Osteoblast (primary cell): ENCODE data around the gene MARVELD1. TPM values are rescaled to one million over a fixed set of nuclear protein-coding genes. Genes with fewer than 3 reads are reported as not detected.
A peak's percentile ranks its signal among the peaks of the same experiment; 100 is the strongest.

Experiments used
- DNase-seq: peaks from one replicate; pipeline ENCODE4 v3.0.0; 2011; ENCODE audit warnings: low spot score, mixed read lengths; ENCODE audit not compliant: insufficient read length; ENCODE audit errors: missing footprints
- H2AFZ ChIP-seq: 2 replicates; pipeline ENCODE4 v1.6.0; 2011; ENCODE audit warnings: mild to moderate bottlenecking, low read length
- H3K27ac ChIP-seq: 2 replicates; pipeline ENCODE4 v1.5.1; 2011; ENCODE audit warnings: mild to moderate bottlenecking, low read depth, low read length, moderate library complexity
- H3K27me3 ChIP-seq: 2 replicates; pipeline ENCODE4 v1.6.0; 2012; ENCODE audit warnings: mild to moderate bottlenecking, control low read depth, inconsistent platforms, low read length, moderate library complexity; ENCODE audit not compliant: insufficient read depth
- H3K36me3 ChIP-seq: 2 replicates; pipeline ENCODE4 v1.5.1; 2011; ENCODE audit warnings: mild to moderate bottlenecking, low read length, control low read depth, moderate library complexity; ENCODE audit not compliant: insufficient read depth
- H3K4me1 ChIP-seq: 2 replicates; pipeline ENCODE4 v1.5.1; 2011; ENCODE audit warnings: mild to moderate bottlenecking, low read length, control low read depth, moderate library complexity; ENCODE audit not compliant: insufficient read depth
- H3K4me2 ChIP-seq: 2 replicates; pipeline ENCODE4 v1.6.0; 2011; ENCODE audit warnings: mild to moderate bottlenecking, low read length; ENCODE audit not compliant: insufficient read depth
- H3K4me3 ChIP-seq: fragments of 200-600 bp; sonication (generic); 3 replicates; pipeline ENCODE4 v1.5.1; 2012; ENCODE audit warnings: mild to moderate bottlenecking, low read length, inconsistent platforms; ENCODE audit not compliant: insufficient read depth
- H3K79me2 ChIP-seq: 2 replicates; pipeline ENCODE4 v1.6.0; 2012; ENCODE audit warnings: mild to moderate bottlenecking, low read length, control low read depth, inconsistent platforms; ENCODE audit not compliant: insufficient read depth
- H3K9me3 ChIP-seq: 2 replicates; pipeline ENCODE4 v1.5.1; 2011; ENCODE audit warnings: low read depth, low read length, control low read depth
- H4K20me1 ChIP-seq: 2 replicates; pipeline ENCODE4 v1.6.0; 2012; ENCODE audit warnings: mild to moderate bottlenecking, low read length, control low read depth; ENCODE audit not compliant: insufficient read depth
- total RNA-seq: library from RNA; depleted of rRNA; stranded (reverse); fragments of >200 nt; gene quantifications from 2 replicates; pipeline ENCODE4 v1.2.3, GENCODE V29; 2012
- TF ChIP-seq, protein P1 (sequence below): IDR thresholded peaks from 2 replicates; pipeline ENCODE4 v1.5.1; 2011; ENCODE audit warnings: mild to moderate bottlenecking, low read depth, low read length, moderate library complexity; ENCODE audit errors: extremely low read depth

The MARVELD1 gene
- total RNA-seq, 1 donor, result 57.5 TPM

DNA sequence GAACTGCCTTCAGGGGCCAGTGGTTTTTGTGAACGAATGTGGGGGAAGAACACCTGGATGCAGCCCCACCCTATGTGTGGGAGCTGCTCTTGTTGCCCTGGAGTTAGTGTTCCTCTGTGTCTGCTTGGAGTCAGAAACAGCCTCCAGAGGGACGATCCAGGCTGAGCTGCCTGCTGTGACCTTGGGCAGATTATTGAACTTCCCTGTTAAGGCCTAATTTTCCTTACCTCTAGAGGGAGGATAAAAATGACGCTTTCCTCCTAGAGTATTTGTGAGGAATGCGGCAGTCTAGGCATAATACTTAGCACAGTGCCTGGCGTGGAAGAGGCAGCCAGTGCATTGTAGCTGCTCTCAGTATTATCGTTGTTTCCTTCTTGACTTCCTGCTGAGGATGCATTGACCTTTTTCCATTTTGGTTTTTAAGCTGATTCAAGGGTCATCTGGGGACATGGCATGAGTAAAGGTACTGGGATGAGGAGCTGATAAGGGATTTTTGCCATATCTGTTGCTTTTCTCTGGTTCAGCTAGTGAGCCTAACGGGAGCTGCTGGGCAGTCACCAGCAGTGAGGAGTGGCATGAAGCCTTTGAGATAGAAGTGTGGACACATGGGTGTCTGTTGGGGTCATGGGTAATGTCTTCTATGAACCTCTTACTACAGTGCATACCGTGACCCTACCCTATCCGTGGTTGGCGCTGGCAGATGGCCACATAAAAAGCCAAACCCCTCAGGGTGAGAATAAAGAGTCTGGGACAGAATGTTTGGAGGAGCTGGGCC, 29.8 kb downstream of the MARVELD1 start:
- Histone ChIP-seq H3K79me2 (peaks cover 59% of the 10 kb centered on the region), H4K20me1 (peaks cover 22% of the 10 kb centered on the region), H3K36me3 (peaks cover 57% of the 10 kb centered on the region)

DNA sequence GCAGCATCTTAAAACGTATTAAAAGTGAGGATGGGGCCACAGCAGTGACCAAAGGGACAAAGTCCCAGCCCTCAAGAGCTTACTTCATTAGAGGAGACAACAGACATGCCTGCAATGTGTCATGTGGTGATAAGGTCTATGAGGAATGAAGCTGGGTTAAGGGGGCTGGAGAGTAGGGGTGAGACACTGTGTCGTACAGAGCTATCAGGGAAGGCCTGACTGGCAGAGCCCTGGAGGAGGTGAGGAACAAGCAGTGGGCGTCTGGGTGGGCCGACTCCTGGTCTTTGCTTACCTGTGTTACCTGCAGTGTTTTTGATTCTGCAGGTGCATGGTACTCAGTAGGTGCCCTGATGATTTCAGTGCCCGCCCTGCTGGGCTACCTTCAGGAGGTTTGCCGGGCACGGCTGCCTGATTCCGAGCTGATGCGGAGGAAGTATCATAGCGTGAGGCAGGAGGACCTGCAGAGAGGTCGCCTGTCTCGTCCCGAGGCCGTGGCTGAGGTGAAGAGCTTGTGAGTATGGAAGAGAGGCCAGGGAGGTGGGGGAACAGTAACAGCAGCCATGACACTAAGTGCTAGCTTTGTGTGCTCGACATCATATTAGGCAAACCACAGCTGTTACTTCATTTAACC, 31.0 kb downstream of the MARVELD1 start:
- TF ChIP-seq, protein P1, sequence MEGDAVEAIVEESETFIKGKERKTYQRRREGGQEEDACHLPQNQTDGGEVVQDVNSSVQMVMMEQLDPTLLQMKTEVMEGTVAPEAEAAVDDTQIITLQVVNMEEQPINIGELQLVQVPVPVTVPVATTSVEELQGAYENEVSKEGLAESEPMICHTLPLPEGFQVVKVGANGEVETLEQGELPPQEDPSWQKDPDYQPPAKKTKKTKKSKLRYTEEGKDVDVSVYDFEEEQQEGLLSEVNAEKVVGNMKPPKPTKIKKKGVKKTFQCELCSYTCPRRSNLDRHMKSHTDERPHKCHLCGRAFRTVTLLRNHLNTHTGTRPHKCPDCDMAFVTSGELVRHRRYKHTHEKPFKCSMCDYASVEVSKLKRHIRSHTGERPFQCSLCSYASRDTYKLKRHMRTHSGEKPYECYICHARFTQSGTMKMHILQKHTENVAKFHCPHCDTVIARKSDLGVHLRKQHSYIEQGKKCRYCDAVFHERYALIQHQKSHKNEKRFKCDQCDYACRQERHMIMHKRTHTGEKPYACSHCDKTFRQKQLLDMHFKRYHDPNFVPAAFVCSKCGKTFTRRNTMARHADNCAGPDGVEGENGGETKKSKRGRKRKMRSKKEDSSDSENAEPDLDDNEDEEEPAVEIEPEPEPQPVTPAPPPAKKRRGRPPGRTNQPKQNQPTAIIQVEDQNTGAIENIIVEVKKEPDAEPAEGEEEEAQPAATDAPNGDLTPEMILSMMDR, result no peak
- Histone ChIP-seq H3K27me3 (no peaks in the 10 kb centered on the region), H3K4me1 (no peaks in the 10 kb centered on the region), H3K79me2 (peaks cover 48% of the 10 kb centered on the region), H3K36me3 (peaks cover 58% of the 10 kb centered on the region), H4K20me1 (peaks cover 21% of the 10 kb centered on the region), H3K4me3 (no peak overlapping the region), H3K27ac (no peak overlapping the region), H3K9me3 (no peaks in the 10 kb centered on the region), H2AFZ (no peak overlapping the region), H3K4me2 (no peak overlapping the region)
- DNase-seq, result peak; percentile 44

More for the DNA sequence above, 29.8 kb downstream of the MARVELD1 start:
- H3K27me3 ChIP-seq, result no peaks in the 10 kb centered on the region
- TF ChIP-seq, protein P1, result no peak
- peak; percentile 49 for DNase-seq
- no peak overlapping the region for H3K4me2 ChIP-seq
- no peak overlapping the region for H2AFZ ChIP-seq
- no peak overlapping the region for H3K27ac ChIP-seq
- no peaks in the 10 kb centered on the region for H3K9me3 ChIP-seq
- peaks cover 3% of the 10 kb centered on the region for H3K4me1 ChIP-seq
- H3K4me3 ChIP-seq, result no peak overlapping the region

DNA sequence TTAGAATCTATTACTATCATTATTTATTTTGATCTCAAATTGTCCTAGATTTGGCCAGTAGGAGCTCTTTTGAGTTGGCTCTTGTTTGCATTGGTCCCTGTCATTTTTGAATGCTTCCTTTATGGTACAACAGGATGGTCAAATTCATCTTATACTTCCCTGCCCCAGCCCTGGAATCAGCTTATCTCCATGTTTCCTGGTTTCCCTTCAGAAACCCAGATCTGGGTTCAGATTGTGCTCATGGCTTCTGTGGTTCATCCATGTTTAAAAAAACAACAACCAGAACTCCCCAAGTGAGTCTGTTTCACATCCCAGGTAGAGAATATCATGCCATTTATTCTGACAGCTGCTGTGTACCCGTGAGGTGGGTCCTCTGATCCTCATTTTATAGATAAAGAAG, 34.0 kb downstream of the MARVELD1 start:
- H3K36me3 ChIP-seq, result peaks cover 72% of the 10 kb centered on the region
- no peaks in the 10 kb centered on the region for H3K27me3 ChIP-seq
- H3K4me2 ChIP-seq, result no peak overlapping the region
- no peak overlapping the region for H2AFZ ChIP-seq
- peak; percentile 58 for DNase-seq
- no peaks in the 10 kb centered on the region for H3K4me1 ChIP-seq
- no peak overlapping the region for H3K27ac ChIP-seq
- no peak overlapping the region for H3K4me3 ChIP-seq
- peaks cover 24% of the 10 kb centered on the region for H3K79me2 ChIP-seq
- TF ChIP-seq, protein P1, result no peak
- peaks cover 13% of the 10 kb centered on the region for H4K20me1 ChIP-seq
- H3K9me3 ChIP-seq, result no peaks in the 10 kb centered on the region

DNA sequence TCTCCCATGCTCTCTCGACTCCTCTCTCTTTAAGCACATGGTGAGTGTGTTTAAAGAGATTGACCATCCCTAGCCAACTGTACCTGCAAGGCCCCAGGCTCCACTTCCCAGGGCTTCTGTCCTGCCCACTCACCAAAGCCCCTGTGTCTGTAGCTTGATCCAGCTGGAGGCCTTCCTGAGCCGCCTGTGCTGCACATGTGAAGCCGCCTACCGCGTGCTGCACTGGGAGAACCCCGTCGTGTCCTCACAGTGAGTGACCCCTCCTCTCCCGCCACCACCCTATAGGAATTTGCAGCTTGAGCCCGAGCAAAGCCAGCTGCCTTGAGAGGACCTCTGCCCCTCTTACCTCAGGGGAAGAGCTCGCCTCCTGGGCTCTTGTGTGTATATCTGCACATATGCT, 34.6 kb downstream of the MARVELD1 start:
- Histone ChIP-seq H3K36me3 (peaks cover 71% of the 10 kb centered on the region), H3K79me2 (peaks cover 19% of the 10 kb centered on the region)

More for the DNA sequence above, 34.6 kb downstream of the MARVELD1 start:
- Histone ChIP-seq H2AFZ (no peak overlapping the region), H3K4me1 (no peaks in the 10 kb centered on the region), H3K4me2 (no peak overlapping the region), H3K4me3 (no peak overlapping the region), H3K27ac (no peak overlapping the region), H3K9me3 (no peaks in the 10 kb centered on the region), H3K27me3 (no peaks in the 10 kb centered on the region), H4K20me1 (peaks cover 9% of the 10 kb centered on the region)
- DNase-seq, result no peak
- TF ChIP-seq, protein P1, result no peak
